ENCODE results near the gene NR6A1.

NR6A1 gene

DNA sequence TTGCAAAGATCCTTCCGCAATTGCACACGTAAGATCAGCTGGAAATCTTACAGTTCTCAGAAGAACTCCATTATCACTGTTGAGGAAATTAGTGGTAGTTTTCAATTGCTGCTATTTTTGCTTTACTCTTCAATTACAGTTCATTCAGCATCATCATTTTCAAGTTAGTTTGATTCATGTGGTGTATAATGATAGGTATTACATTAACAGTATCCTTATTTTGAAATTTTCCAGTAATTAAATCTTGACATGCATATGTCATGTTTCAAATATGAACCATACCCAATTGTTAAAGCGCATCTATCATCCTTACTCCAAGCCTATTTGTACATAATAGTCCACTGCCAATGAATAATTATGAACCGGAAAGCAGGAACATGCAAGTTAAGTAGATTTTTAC, 60.3 kb downstream of the NR6A1 start:
- H2BK15ac ChIP-seq (ENCODE audit: low read length), result no peak overlapping the region
- H3K36me3 ChIP-seq (replicated peaks in 1 of 2; ENCODE audit: control insufficient read depth in 2 of 2, insufficient read depth in 2 of 2, low read length in 2 of 2), result peaks cover 0 to 29% of the 10 kb centered on the region in 2 donors
- H3K14ac ChIP-seq (ENCODE audit: low read length), result no peak overlapping the region
- H2BK5ac ChIP-seq (ENCODE audit: low read length), result no peak overlapping the region
- H3K23ac ChIP-seq (ENCODE audit: low read depth, low read length, poor library complexity), result no peak overlapping the region
- no peak overlapping the region for H3K18ac ChIP-seq (ENCODE audit: low read length)
- no peaks in the 10 kb centered on the region for H3K4me1 ChIP-seq (ENCODE audit: control insufficient read depth in 2 of 2, insufficient read depth in 1 of 2, low read depth in 1 of 2, low read length in 2 of 2)
- H3K4ac ChIP-seq (ENCODE audit: low read length), result no peak overlapping the region
- DNase-seq (ENCODE audit: low spot score), result no peak
- H3K4me2 ChIP-seq (ENCODE audit: insufficient read depth, low read length, poor library complexity, severe bottlenecking), result no peak overlapping the region
- H3K27ac ChIP-seq (replicated peaks; ENCODE audit: low read length), result no peak overlapping the region
- no peak overlapping the region for H2BK120ac ChIP-seq (ENCODE audit: low read depth, low read length)
- H4K8ac ChIP-seq (ENCODE audit: low read depth, low read length), result no peak overlapping the region
- no peak overlapping the region for H3K9ac ChIP-seq (ENCODE audit: low read depth, low read length, poor library complexity)
- H3K27me3 ChIP-seq (ENCODE audit: control insufficient read depth in 3 of 3, insufficient read depth in 3 of 3, low read depth in 1 of 3, low read length in 3 of 3), result no peaks in the 10 kb centered on the region
- peaks cover 0 to 15% of the 10 kb centered on the region in 2 donors for H3K9me3 ChIP-seq (replicated peaks in 1 of 2; ENCODE audit: control insufficient read depth in 2 of 2, insufficient read depth in 1 of 2, low read depth in 1 of 2, low read length in 2 of 2)
- H3K79me1 ChIP-seq (ENCODE audit: low read depth, low read length), result peaks cover 5% of the 10 kb centered on the region
- H2AK5ac ChIP-seq (ENCODE audit: low read depth, low read length), result no peak overlapping the region
- no CpG with 5 or more reads among the region's 4 CpGs for WGBS, 2 donors (ENCODE audit: extremely low coverage in 2 of 2, insufficient read length in 2 of 2, insufficient replicate concordance in 1 of 2)
- H2AFZ ChIP-seq (ENCODE audit: low read length), result no peak overlapping the region
- no peak overlapping the region for H4K91ac ChIP-seq (ENCODE audit: low read depth, low read length, poor library complexity)
- no peak overlapping the region for H3K4me3 ChIP-seq (ENCODE audit: low read length in 2 of 2)
- no peak overlapping the region for H2BK12ac ChIP-seq (ENCODE audit: low read length)

DNA sequence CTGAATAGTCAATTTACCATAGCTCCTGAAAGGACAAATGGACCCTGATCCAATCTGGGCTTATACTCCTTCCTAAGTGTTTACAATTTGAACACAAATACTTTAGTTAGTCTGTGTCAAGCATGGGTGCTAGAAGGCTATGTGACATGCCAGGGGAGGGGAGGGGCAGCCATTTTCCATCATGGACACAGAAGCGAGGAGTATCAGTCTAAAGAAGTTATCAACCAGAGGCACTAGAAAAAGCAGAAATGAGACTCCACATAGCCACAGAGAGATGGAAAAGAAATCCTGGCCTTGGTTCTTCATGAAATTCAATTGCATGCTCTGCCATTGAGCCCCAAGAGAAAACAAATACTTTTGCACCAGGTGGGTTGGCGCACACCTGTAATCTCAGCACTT, 61.8 kb downstream of the NR6A1 start:
- no peak overlapping the region for H3K4me2 ChIP-seq (ENCODE audit: insufficient read depth, low read length, poor library complexity, severe bottlenecking)
- peaks cover 5% of the 10 kb centered on the region for H3K79me1 ChIP-seq (ENCODE audit: low read depth, low read length)
- H3K27me3 ChIP-seq (ENCODE audit: control insufficient read depth in 3 of 3, insufficient read depth in 3 of 3, low read depth in 1 of 3, low read length in 3 of 3), result no peaks in the 10 kb centered on the region
- peaks cover 0 to 42% of the 10 kb centered on the region in 2 donors for H3K36me3 ChIP-seq (replicated peaks in 1 of 2; ENCODE audit: control insufficient read depth in 2 of 2, insufficient read depth in 2 of 2, low read length in 2 of 2)
- no peak overlapping the region for H2BK120ac ChIP-seq (ENCODE audit: low read depth, low read length)
- DNase-seq (ENCODE audit: low spot score), result no peak
- no CpG with 5 or more reads among the region's 2 CpGs for WGBS, 2 donors (ENCODE audit: extremely low coverage in 2 of 2, insufficient read length in 2 of 2, insufficient replicate concordance in 1 of 2)
- H2AK5ac ChIP-seq (ENCODE audit: low read depth, low read length), result no peak overlapping the region
- no peak overlapping the region for H3K27ac ChIP-seq (replicated peaks; ENCODE audit: low read length)
- no peak overlapping the region for H2BK15ac ChIP-seq (ENCODE audit: low read length)
- no peak overlapping the region for H2BK12ac ChIP-seq (ENCODE audit: low read length)
- no peaks in the 10 kb centered on the region for H3K4me1 ChIP-seq (ENCODE audit: control insufficient read depth in 2 of 2, insufficient read depth in 1 of 2, low read depth in 1 of 2, low read length in 2 of 2)
- no peak overlapping the region for H3K23ac ChIP-seq (ENCODE audit: low read depth, low read length, poor library complexity)
- H2AFZ ChIP-seq (ENCODE audit: low read length), result no peak overlapping the region
- H3K9me3 ChIP-seq (replicated peaks in 1 of 2; ENCODE audit: control insufficient read depth in 2 of 2, insufficient read depth in 1 of 2, low read depth in 1 of 2, low read length in 2 of 2), result peaks cover 0 to 27% of the 10 kb centered on the region in 2 donors
- no peak overlapping the region for H3K14ac ChIP-seq (ENCODE audit: low read length)
- no peak overlapping the region for H3K9ac ChIP-seq (ENCODE audit: low read depth, low read length, poor library complexity)
- no peak overlapping the region for H4K91ac ChIP-seq (ENCODE audit: low read depth, low read length, poor library complexity)
- H3K4me3 ChIP-seq (ENCODE audit: low read length in 2 of 2), result no peak overlapping the region
- no peak overlapping the region for H3K18ac ChIP-seq (ENCODE audit: low read length)
- no peak overlapping the region for H3K4ac ChIP-seq (ENCODE audit: low read length)
- H4K8ac ChIP-seq (ENCODE audit: low read depth, low read length), result no peak overlapping the region
- H2BK5ac ChIP-seq (ENCODE audit: low read length), result no peak overlapping the region

DNA sequence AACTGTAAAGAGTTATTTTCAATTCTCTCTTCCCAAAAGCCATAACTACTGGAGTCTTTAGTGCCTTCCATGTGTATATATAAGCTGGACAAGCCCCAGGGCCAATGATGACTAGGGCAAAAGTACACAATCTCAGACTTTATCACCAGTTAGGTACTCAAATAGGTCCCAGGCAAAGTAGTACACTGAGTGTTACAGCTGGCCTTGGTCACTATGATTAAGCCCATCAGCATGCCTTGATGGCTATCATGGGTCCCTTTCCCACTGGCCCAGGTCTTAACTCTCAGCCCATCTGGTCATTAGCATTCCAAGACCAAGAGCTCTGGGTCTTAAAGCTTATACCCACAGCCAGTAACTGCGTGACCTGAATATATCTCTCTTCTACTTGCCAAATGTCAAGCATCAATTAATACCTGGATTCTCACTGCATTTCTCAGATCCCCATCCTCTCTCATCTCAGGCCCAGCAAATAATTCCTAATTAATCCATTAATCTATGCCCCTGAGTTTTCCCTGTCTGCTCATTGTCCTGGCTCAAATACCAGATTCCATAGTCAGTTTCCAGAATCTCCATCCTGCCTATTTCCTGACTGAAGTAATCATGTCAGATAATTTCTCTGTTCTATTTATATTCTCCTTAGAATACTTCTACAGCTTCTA, 62.3 kb downstream of the NR6A1 start:
- H2BK12ac ChIP-seq (ENCODE audit: low read length), result no peak overlapping the region
- H3K79me1 ChIP-seq (ENCODE audit: low read depth, low read length), result peaks cover 5% of the 10 kb centered on the region
- H3K9ac ChIP-seq (ENCODE audit: low read depth, low read length, poor library complexity), result no peak overlapping the region
- H2BK15ac ChIP-seq (ENCODE audit: low read length), result no peak overlapping the region
- no peak overlapping the region for H3K4ac ChIP-seq (ENCODE audit: low read length)
- no peak overlapping the region for H3K23ac ChIP-seq (ENCODE audit: low read depth, low read length, poor library complexity)
- no peaks in the 10 kb centered on the region for H3K4me1 ChIP-seq (ENCODE audit: control insufficient read depth in 2 of 2, insufficient read depth in 1 of 2, low read depth in 1 of 2, low read length in 2 of 2)
- H2BK120ac ChIP-seq (ENCODE audit: low read depth, low read length), result no peak overlapping the region
- peaks cover 0 to 47% of the 10 kb centered on the region in 2 donors for H3K36me3 ChIP-seq (replicated peaks in 1 of 2; ENCODE audit: control insufficient read depth in 2 of 2, insufficient read depth in 2 of 2, low read length in 2 of 2)
- no peak overlapping the region for H4K8ac ChIP-seq (ENCODE audit: low read depth, low read length)
- H4K91ac ChIP-seq (ENCODE audit: low read depth, low read length, poor library complexity), result no peak overlapping the region
- no peaks in the 10 kb centered on the region for H3K27me3 ChIP-seq (ENCODE audit: control insufficient read depth in 3 of 3, insufficient read depth in 3 of 3, low read depth in 1 of 3, low read length in 3 of 3)
- H2BK5ac ChIP-seq (ENCODE audit: low read length), result no peak overlapping the region
- no peak overlapping the region for H3K27ac ChIP-seq (replicated peaks; ENCODE audit: low read length)
- H3K4me2 ChIP-seq (ENCODE audit: insufficient read depth, low read length, poor library complexity, severe bottlenecking), result no peak overlapping the region
- H3K18ac ChIP-seq (ENCODE audit: low read length), result no peak overlapping the region
- no peak overlapping the region for H3K14ac ChIP-seq (ENCODE audit: low read length)
- H3K9me3 ChIP-seq (replicated peaks in 1 of 2; ENCODE audit: control insufficient read depth in 2 of 2, insufficient read depth in 1 of 2, low read depth in 1 of 2, low read length in 2 of 2), result peaks cover 0 to 32% of the 10 kb centered on the region in 2 donors
- no peak overlapping the region for H2AFZ ChIP-seq (ENCODE audit: low read length)
- no peak overlapping the region for H3K4me3 ChIP-seq (ENCODE audit: low read length in 2 of 2)
- no peak for DNase-seq (ENCODE audit: low spot score)
- no CpG with 5 or more reads among the region's 1 CpG for WGBS, 2 donors (ENCODE audit: extremely low coverage in 2 of 2, insufficient read length in 2 of 2, insufficient replicate concordance in 1 of 2)
- no peak overlapping the region for H2AK5ac ChIP-seq (ENCODE audit: low read depth, low read length)

DNA sequence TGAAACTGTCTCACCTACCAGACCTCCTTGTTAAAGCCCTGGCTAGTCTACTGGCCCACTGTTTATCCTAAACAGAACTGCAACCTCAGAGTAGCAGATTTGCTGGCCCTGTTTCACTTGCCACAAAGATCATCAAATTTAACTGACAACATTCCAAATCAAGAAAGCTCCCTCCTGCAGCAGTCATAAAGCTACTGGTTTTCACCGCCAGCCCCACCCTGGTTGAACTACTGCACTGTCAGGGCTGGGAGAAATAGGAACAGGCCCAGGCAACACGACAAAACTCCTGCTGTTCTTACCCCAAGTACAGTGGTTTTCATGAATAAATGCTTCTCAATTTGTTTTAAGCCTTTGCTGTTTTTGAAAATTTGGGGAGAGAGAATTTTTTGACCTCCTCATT, 63.0 kb downstream of the NR6A1 start:
- Histone ChIP-seq H3K4me1 (ENCODE audit: control insufficient read depth in 2 of 2, insufficient read depth in 1 of 2, low read depth in 1 of 2, low read length in 2 of 2) (no peaks in the 10 kb centered on the region), H3K23ac (ENCODE audit: low read depth, low read length, poor library complexity) (no peak overlapping the region), H2BK15ac (ENCODE audit: low read length) (no peak overlapping the region), H4K8ac (ENCODE audit: low read depth, low read length) (no peak overlapping the region), H3K36me3 (replicated peaks in 1 of 2; ENCODE audit: control insufficient read depth in 2 of 2, insufficient read depth in 2 of 2, low read length in 2 of 2) (peaks cover 0 to 52% of the 10 kb centered on the region in 2 donors), H3K27me3 (ENCODE audit: control insufficient read depth in 3 of 3, insufficient read depth in 3 of 3, low read depth in 1 of 3, low read length in 3 of 3) (no peaks in the 10 kb centered on the region), H3K27ac (replicated peaks; ENCODE audit: low read length) (no peak overlapping the region), H3K79me1 (ENCODE audit: low read depth, low read length) (peaks cover 5% of the 10 kb centered on the region), H2AFZ (ENCODE audit: low read length) (no peak overlapping the region), H2BK120ac (ENCODE audit: low read depth, low read length) (no peak overlapping the region), H3K18ac (ENCODE audit: low read length) (no peak overlapping the region), H3K9me3 (replicated peaks in 1 of 2; ENCODE audit: control insufficient read depth in 2 of 2, insufficient read depth in 1 of 2, low read depth in 1 of 2, low read length in 2 of 2) (peaks cover 0 to 38% of the 10 kb centered on the region in 2 donors), H2BK5ac (ENCODE audit: low read length) (no peak overlapping the region), H2BK12ac (ENCODE audit: low read length) (no peak overlapping the region), H3K4ac (ENCODE audit: low read length) (no peak overlapping the region), H3K9ac (ENCODE audit: low read depth, low read length, poor library complexity) (no peak overlapping the region), H3K4me2 (ENCODE audit: insufficient read depth, low read length, poor library complexity, severe bottlenecking) (no peak overlapping the region), H3K14ac (ENCODE audit: low read length) (no peak overlapping the region), H3K4me3 (ENCODE audit: low read length in 2 of 2) (no peak overlapping the region), H2AK5ac (ENCODE audit: low read depth, low read length) (no peak overlapping the region), H4K91ac (ENCODE audit: low read depth, low read length, poor library complexity) (no peak overlapping the region)
- no CpG with 5 or more reads among the region's 2 CpGs for WGBS, 2 donors (ENCODE audit: extremely low coverage in 2 of 2, insufficient read length in 2 of 2, insufficient replicate concordance in 1 of 2)
- DNase-seq (ENCODE audit: low spot score), result no peak

Measured in neuronal stem cell (in vitro differentiated cells).